Liver (tissue), 3 donors: ENCODE measurements around the gene GRAP2.
"Not testable (repeated sequence)": the region's sequence is repeated elsewhere in the genome, so short reads cannot be mapped to it uniquely, and the experiment has no call there.

ENCODE experiments used
- CTCF ChIP-seq: fragments of 150-350 bp; IDR thresholded peaks from 2 replicates; pipeline ENCODE4 v1.5.1; 2017; ENCODE audit warnings: improper control_type of control experiment, low read depth, low read length; ENCODE audit not compliant: missing input control
- EGR1 ChIP-seq, 2 donors: IDR thresholded peaks; 2 replicates each; pipeline ENCODE4 v1.6.1; 2016 to 2018; ENCODE audit warnings: antibody characterized with exemption in 2 of 2, low read depth in 2 of 2
- REST ChIP-seq: IDR thresholded peaks from 2 replicates; pipeline ENCODE4 v1.6.1; 2016; ENCODE audit warnings: antibody characterized with exemption, mild to moderate bottlenecking
- SP1 ChIP-seq: IDR thresholded peaks from 2 replicates; pipeline ENCODE4 v1.6.1; 2018; ENCODE audit warnings: antibody characterized with exemption, mild to moderate bottlenecking
- donor health status: healthy.
- donor health status: healthy.

GRCh38 chr22:39889924-39890323, 11.0 kb upstream of the GRAP2 start:
- TF ChIP-seq CTCF; EGR1 (IDR thresholded peaks at IDR 0.05; ENCODE audit: low read depth in 2 of 2); REST; SP1: not testable (repeated sequence)
